HepG2 (cell line): ENCODE data around the gene UFL1. TPM values are rescaled to one million over a fixed set of nuclear protein-coding genes. Genes with fewer than 3 reads are reported as not detected.
A peak's percentile ranks its signal among the peaks of the same experiment; 100 is the strongest.

ENCODE experiments used
- HDAC1 ChIP-seq: sonication (generic); formaldehyde crosslinking; IDR thresholded peaks from 2 replicates; pipeline ENCODE4 v1.5.1; 2020; ENCODE audit warnings: mild to moderate bottlenecking, missing genetic modification reagents
- HDAC2 ChIP-seq: sonication (generic); formaldehyde crosslinking; IDR thresholded peaks from 2 replicates; pipeline ENCODE4 v1.4.0; 2020; ENCODE audit warnings: missing genetic modification reagents
- HNRNPL ChIP-seq: fragments of 200-400 bp; formaldehyde crosslinking; IDR thresholded peaks from 2 replicates; pipeline ENCODE4 v1.6.1; 2017; ENCODE audit warnings: mild to moderate bottlenecking, low read depth, low read length
- HOXA3 ChIP-seq: sonication (generic); formaldehyde crosslinking; IDR thresholded peaks from 2 replicates; pipeline ENCODE4 v1.5.0; 2020; ENCODE audit warnings: missing genetic modification reagents
- MAF1 ChIP-seq: sonication (generic); formaldehyde crosslinking; IDR thresholded peaks from 2 replicates; pipeline ENCODE4 v1.5.0; 2020; ENCODE audit warnings: missing genetic modification reagents, borderline replicate concordance
- MED13 ChIP-seq: sonication (generic); formaldehyde crosslinking; IDR thresholded peaks from 2 replicates; pipeline ENCODE4 v1.5.0; 2020; ENCODE audit warnings: missing genetic modification reagents
- MTF2 ChIP-seq: sonication (generic); formaldehyde crosslinking; IDR thresholded peaks from 2 replicates; pipeline ENCODE4 v1.5.0; 2020; ENCODE audit warnings: missing genetic modification reagents, borderline replicate concordance
- PAF1 ChIP-seq: IDR thresholded peaks from 2 replicates; pipeline ENCODE4 v1.6.1; 2016; ENCODE audit warnings: missing genetic modification reagents, missing compliant biosample characterization
- SIN3A ChIP-seq: IDR thresholded peaks from 2 replicates; pipeline ENCODE4 v1.6.1; 2011; ENCODE audit warnings: low read depth, mild to moderate bottlenecking, control low read depth, low read length, borderline replicate concordance
- TOPORS ChIP-seq: sonication (generic); formaldehyde crosslinking; IDR thresholded peaks from 2 replicates; pipeline ENCODE4 v1.8.0; 2023; ENCODE audit warnings: mild to moderate bottlenecking, missing genetic modification reagents
- ZBTB25 ChIP-seq: IDR thresholded peaks from 2 replicates; pipeline ENCODE4 v1.6.1; 2018; ENCODE audit warnings: missing genetic modification reagents
- ZBTB3 ChIP-seq: sonication (generic); formaldehyde crosslinking; IDR thresholded peaks from 2 replicates; pipeline ENCODE4 v1.4.0; 2020; ENCODE audit warnings: low read depth, mild to moderate bottlenecking, moderate library complexity, missing genetic modification reagents, borderline replicate concordance
- ZNF18 ChIP-seq: sonication (generic); formaldehyde crosslinking; IDR thresholded peaks from 2 replicates; pipeline ENCODE4 v1.8.0; 2022; ENCODE audit warnings: mild to moderate bottlenecking, missing genetic modification reagents; ENCODE audit not compliant: insufficient replicate concordance
- polyA plus RNA-seq, 8 experiments: library from polyadenylated mRNA; depleted of rRNA in 3 of 8; stranded (reverse) in 7 of 8; unstranded in 1 of 8; fragments of >200 nt; fragmentation: Illumina TruSeq in 4 of 8; extraction: Trizol in 4 of 8; gene quantifications; 2 replicates each; pipeline versions ENCODE4 v1.2.1 to v1.2.3, GENCODE V29; 2011 to 2016; ENCODE audit warnings: low read depth in 4 of 8, missing spikeins in 1 of 8, mixed read lengths in 1 of 8; ENCODE audit not compliant: insufficient read depth in 1 of 8
- total RNA-seq, 5 experiments: library from RNA; depleted of rRNA; stranded (reverse); fragments of >200 nt; fragmentation: Illumina TruSeq; extraction: Trizol; gene quantifications; 2 replicates each; pipeline ENCODE4 v1.2.3, GENCODE V29; 2016; ENCODE audit warnings: low read depth in 1 of 5
- TF ChIP-seq, protein P1 (sequence below), 2 experiments: sonication (generic) in 1 of 2; formaldehyde crosslinking in 1 of 2; IDR thresholded peaks; 2 replicates each; pipeline versions ENCODE4 v1.4.0 to v1.6.1; 2018 to 2020; ENCODE audit warnings: missing genetic modification reagents in 2 of 2, borderline replicate concordance in 1 of 2, low read depth in 1 of 2, mild to moderate bottlenecking in 1 of 2, missing biosample characterization in 1 of 2
- TF ChIP-seq, protein P2 (sequence below): sonication (generic); formaldehyde crosslinking; IDR thresholded peaks from 2 replicates; pipeline ENCODE4 v1.9.0; 2021; ENCODE audit warnings: mild to moderate bottlenecking, missing genetic modification reagents

The UFL1 gene
- total and polyA plus RNA-seq, 2 of the 13 experiments (the other 11 are each of a cell fraction or from before 2014, with no cell fraction given), result 8.8 to 24.7 TPM

- TF ChIP-seq MED13 (peak; percentile 15; the same call in 1 of the 2 replicates), ZBTB25 (CRISPR knock-in tag) (0 out of 2 replicates have a peak, but pooled peaks have one; percentile 39), SIN3A (peak; percentile 60), HDAC2 (CRISPR knock-in tag) (peak; percentile 40; the same call in 1 of the 2 replicates), HDAC1 (CRISPR knock-in tag) (peak; percentile 90), ZNF18 (CRISPR knock-in tag) (peak; percentile 69), ZBTB3 (CRISPR knock-in tag) (no peak), MTF2 (CRISPR knock-in tag) (no peak), TOPORS (peak; percentile 76), MAF1 (0 out of 2 replicates have a peak, but pooled peaks have one; percentile 56), PAF1 (no peak), HNRNPL (0 out of 2 replicates have a peak, but pooled peaks have one; percentile 38), HOXA3 (CRISPR knock-in tag) (peak; percentile 92)
- TF ChIP-seq, protein P1, sequence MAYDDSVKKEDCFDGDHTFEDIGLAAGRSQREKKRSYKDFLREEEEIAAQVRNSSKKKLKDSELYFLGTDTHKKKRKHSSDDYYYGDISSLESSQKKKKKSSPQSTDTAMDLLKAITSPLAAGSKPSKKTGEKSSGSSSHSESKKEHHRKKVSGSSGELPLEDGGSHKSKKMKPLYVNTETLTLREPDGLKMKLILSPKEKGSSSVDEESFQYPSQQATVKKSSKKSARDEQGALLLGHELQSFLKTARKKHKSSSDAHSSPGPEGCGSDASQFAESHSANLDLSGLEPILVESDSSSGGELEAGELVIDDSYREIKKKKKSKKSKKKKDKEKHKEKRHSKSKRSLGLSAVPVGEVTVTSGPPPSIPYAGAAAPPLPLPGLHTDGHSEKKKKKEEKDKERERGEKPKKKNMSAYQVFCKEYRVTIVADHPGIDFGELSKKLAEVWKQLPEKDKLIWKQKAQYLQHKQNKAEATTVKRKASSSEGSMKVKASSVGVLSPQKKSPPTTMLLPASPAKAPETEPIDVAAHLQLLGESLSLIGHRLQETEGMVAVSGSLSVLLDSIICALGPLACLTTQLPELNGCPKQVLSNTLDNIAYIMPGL (CRISPR knock-in tag; IDR thresholded peaks at IDR 0.05; ENCODE audit: borderline replicate concordance in 1 of 2, low read depth in 1 of 2), result peak; percentile 70 to 92; a peak in 3 of 4 replicates
- TF ChIP-seq, protein P2, sequence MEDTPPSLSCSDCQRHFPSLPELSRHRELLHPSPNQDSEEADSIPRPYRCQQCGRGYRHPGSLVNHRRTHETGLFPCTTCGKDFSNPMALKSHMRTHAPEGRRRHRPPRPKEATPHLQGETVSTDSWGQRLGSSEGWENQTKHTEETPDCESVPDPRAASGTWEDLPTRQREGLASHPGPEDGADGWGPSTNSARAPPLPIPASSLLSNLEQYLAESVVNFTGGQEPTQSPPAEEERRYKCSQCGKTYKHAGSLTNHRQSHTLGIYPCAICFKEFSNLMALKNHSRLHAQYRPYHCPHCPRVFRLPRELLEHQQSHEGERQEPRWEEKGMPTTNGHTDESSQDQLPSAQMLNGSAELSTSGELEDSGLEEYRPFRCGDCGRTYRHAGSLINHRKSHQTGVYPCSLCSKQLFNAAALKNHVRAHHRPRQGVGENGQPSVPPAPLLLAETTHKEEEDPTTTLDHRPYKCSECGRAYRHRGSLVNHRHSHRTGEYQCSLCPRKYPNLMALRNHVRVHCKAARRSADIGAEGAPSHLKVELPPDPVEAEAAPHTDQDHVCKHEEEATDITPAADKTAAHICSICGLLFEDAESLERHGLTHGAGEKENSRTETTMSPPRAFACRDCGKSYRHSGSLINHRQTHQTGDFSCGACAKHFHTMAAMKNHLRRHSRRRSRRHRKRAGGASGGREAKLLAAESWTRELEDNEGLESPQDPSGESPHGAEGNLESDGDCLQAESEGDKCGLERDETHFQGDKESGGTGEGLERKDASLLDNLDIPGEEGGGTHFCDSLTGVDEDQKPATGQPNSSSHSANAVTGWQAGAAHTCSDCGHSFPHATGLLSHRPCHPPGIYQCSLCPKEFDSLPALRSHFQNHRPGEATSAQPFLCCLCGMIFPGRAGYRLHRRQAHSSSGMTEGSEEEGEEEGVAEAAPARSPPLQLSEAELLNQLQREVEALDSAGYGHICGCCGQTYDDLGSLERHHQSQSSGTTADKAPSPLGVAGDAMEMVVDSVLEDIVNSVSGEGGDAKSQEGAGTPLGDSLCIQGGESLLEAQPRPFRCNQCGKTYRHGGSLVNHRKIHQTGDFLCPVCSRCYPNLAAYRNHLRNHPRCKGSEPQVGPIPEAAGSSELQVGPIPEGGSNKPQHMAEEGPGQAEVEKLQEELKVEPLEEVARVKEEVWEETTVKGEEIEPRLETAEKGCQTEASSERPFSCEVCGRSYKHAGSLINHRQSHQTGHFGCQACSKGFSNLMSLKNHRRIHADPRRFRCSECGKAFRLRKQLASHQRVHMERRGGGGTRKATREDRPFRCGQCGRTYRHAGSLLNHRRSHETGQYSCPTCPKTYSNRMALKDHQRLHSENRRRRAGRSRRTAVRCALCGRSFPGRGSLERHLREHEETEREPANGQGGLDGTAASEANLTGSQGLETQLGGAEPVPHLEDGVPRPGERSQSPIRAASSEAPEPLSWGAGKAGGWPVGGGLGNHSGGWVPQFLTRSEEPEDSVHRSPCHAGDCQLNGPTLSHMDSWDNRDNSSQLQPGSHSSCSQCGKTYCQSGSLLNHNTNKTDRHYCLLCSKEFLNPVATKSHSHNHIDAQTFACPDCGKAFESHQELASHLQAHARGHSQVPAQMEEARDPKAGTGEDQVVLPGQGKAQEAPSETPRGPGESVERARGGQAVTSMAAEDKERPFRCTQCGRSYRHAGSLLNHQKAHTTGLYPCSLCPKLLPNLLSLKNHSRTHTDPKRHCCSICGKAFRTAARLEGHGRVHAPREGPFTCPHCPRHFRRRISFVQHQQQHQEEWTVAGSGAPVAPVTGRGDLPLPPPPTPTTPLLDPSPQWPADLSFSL (CRISPR knock-in tag), result no peak
Observed at GRCh38 chr6:96521644-96522464, at the start of gene UFL1 (continued).
